CD14-positive monocyte (primary cell): ENCODE measurements around the gene PLAAT3. TPM values are rescaled to one million over a fixed set of nuclear protein-coding genes. Genes with fewer than 3 reads are reported as not detected.

Source experiments
- DNase-seq, 3 donors: peaks; one replicate each; pipeline ENCODE4 v3.0.0-alpha.2; 2011 to 2022
- H2AFZ ChIP-seq: 2 replicates; pipeline ENCODE4 v1.6.0; 2012; ENCODE audit warnings: mild to moderate bottlenecking, low read depth, low read length, inconsistent platforms; ENCODE audit not compliant: insufficient read depth, poor library complexity, severe bottlenecking
- H3K27ac ChIP-seq, 2 donors: 1 replicate in 1 of 2; 2 replicates in 1 of 2; pipeline ENCODE4 v1.5.1; 2012 to 2013; ENCODE audit warnings: low read length in 2 of 2, control low read depth in 1 of 2, inconsistent platforms in 1 of 2, low read depth in 1 of 2, mild to moderate bottlenecking in 1 of 2
- H3K27me3 ChIP-seq, 2 donors: one replicate each; pipeline versions ENCODE4 v1.6.0 to v1.6.1; 2011 to 2013; ENCODE audit warnings: low read length in 2 of 2; ENCODE audit not compliant: control insufficient read depth in 2 of 2, insufficient read depth in 2 of 2
- H3K36me3 ChIP-seq, 2 donors: replicated peaks in 1 of 2; 1 replicate in 1 of 2; 2 replicates in 1 of 2; pipeline versions ENCODE4 v1.5.1 to v1.6.1; 2012 to 2013; ENCODE audit warnings: low read length in 2 of 2, control low read depth in 1 of 2, inconsistent platforms in 1 of 2, mild to moderate bottlenecking in 1 of 2; ENCODE audit not compliant: insufficient read depth in 2 of 2, control insufficient read depth in 1 of 2
- H3K4me1 ChIP-seq, 2 donors: 1 replicate in 1 of 2; 2 replicates in 1 of 2; pipeline versions ENCODE4 v1.5.1 to v1.6.1; 2012 to 2013; ENCODE audit warnings: low read length in 2 of 2, control low read depth in 1 of 2, inconsistent platforms in 1 of 2, mild to moderate bottlenecking in 1 of 2, moderate library complexity in 1 of 2; ENCODE audit not compliant: insufficient read depth in 2 of 2, control insufficient read depth in 1 of 2
- H3K4me2 ChIP-seq: replicated peaks from 2 replicates; pipeline ENCODE3; 2012; ENCODE audit warnings: low read length, moderate library complexity, mild to moderate bottlenecking; ENCODE audit not compliant: poor library complexity, severe bottlenecking; ENCODE audit errors: extremely low read depth
- H3K4me3 ChIP-seq, 3 experiments: fragments of 200-600 bp in 1 of 3; sonication (generic) in 1 of 3; replicated peaks in 1 of 3; 1 replicate in 2 of 3; 2 replicates in 1 of 3; pipeline ENCODE4 v1.5.1; 2011 to 2013; ENCODE audit warnings: low read length in 3 of 3, mild to moderate bottlenecking in 3 of 3, control low read depth in 2 of 3, low read depth in 2 of 3, inconsistent platforms in 1 of 3, moderate library complexity in 1 of 3
- H3K79me2 ChIP-seq: 2 replicates; pipeline ENCODE4 v1.6.0; 2012; ENCODE audit warnings: mild to moderate bottlenecking, control low read depth, inconsistent platforms, low read length, moderate library complexity; ENCODE audit not compliant: insufficient read depth
- H3K9ac ChIP-seq: 2 replicates; pipeline ENCODE4 v1.6.0; 2017; ENCODE audit warnings: low read length, mild to moderate bottlenecking; ENCODE audit not compliant: insufficient read depth, poor library complexity, severe bottlenecking
- H3K9me3 ChIP-seq, 2 donors: replicated peaks in 1 of 2; 1 replicate in 1 of 2; 2 replicates in 1 of 2; pipeline versions ENCODE4 v1.5.1 to v1.6.1; 2012 to 2013; ENCODE audit warnings: low read length in 2 of 2, control low read depth in 1 of 2; ENCODE audit not compliant: control insufficient read depth in 1 of 2, insufficient read depth in 1 of 2
- H4K20me1 ChIP-seq: 2 replicates; pipeline ENCODE4 v1.6.0; 2012; ENCODE audit warnings: mild to moderate bottlenecking, low read length, control low read depth, moderate library complexity; ENCODE audit not compliant: insufficient read depth
- H3K27ac Mint-ChIP-seq, 7 donors: one replicate each; pipeline ENCODE4 v1.8.0; 2020; ENCODE audit warnings: mild to moderate bottlenecking in 7 of 7, mixed read lengths in 7 of 7, moderate library complexity in 6 of 7, inconsistent platforms in 2 of 7
- H3K27me3 Mint-ChIP-seq, 3 donors: one replicate each; pipeline ENCODE4 v1.8.0; 2021 to 2022; ENCODE audit warnings: low read depth in 3 of 3, mild to moderate bottlenecking in 3 of 3, mixed read lengths in 3 of 3, moderate library complexity in 3 of 3, inconsistent platforms in 1 of 3
- H3K36me3 Mint-ChIP-seq, 2 donors: one replicate each; pipeline ENCODE4 v1.8.0; 2020; ENCODE audit warnings: mixed read lengths in 2 of 2, inconsistent platforms in 1 of 2, mild to moderate bottlenecking in 1 of 2
- H3K4me1 Mint-ChIP-seq: one replicate; pipeline ENCODE4 v1.8.0; 2020; ENCODE audit warnings: mild to moderate bottlenecking, mixed read lengths
- H3K4me3 Mint-ChIP-seq, 2 donors: one replicate each; pipeline ENCODE4 v1.8.0; 2020; ENCODE audit warnings: mild to moderate bottlenecking in 2 of 2, mixed read lengths in 2 of 2, moderate library complexity in 1 of 2
- H3K9me3 Mint-ChIP-seq, 7 donors: one replicate each; pipeline ENCODE4 v1.8.0; 2020 to 2022; ENCODE audit warnings: mixed read lengths in 7 of 7, mild to moderate bottlenecking in 6 of 7, moderate library complexity in 6 of 7, inconsistent platforms in 2 of 7
- WGBS: methylation state at CpG from one replicate; pipeline ENCODE4 v1.1.5; 2013; ENCODE audit warnings: missing lambda C conversion rate; ENCODE audit not compliant: insufficient coverage; 5-methylcytosine and 5-hydroxymethylcytosine counted together
- intact Hi-C, 2 donors: fragments of 100-400 bp; cut with micrococcal nuclease; formaldehyde crosslinking; loops; one replicate each; pipeline versions ENCODE4 v1.15.0 to v1.15.1; 2023
- polyA plus RNA-seq, 3 donors: library from polyadenylated mRNA; depleted of rRNA in 1 of 3; unstranded in 2 of 3; stranded (reverse) in 1 of 3; fragments of 300-500 nt in 2 of 3; fragments of >200 nt in 1 of 3; fragmentation: Illumina TruSeq in 2 of 3; gene quantifications; 1 replicate in 2 of 3; 2 replicates in 1 of 3; pipeline ENCODE4 v1.2.3, GENCODE V29; 2012 to 2021
- TF ChIP-seq, protein P1 (sequence below): fragments of 200-600 bp; IDR thresholded peaks from one replicate; pipeline ENCODE4 v1.8.0; 2022; ENCODE audit warnings: antibody characterized with exemption, mild to moderate bottlenecking

Gene PLAAT3
- polyA plus RNA-seq, 3 donors = 20.2 to 67.3 (median 34.2) TPM

DNA sequence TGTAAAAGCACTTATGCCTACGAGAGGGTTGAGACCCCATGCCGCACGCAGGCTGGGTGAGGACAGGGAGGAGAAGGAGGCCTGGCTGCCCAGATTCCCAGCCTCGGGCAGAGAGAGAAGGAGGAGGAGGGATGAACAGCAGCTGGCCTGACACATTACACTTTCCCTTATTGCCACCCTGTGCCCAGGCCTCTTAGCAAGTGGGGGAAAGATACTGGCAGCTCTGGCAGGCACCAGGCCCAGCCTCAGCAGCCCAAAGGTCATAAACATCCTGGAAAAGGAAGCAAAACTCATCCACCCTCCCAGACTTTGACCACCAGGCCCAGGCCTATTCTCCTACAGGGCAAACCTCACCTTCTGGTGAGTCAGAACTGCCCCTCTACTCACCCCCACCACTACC lies 4.7 kb downstream of the PLAAT3 start:
- Histone ChIP-seq H4K20me1 (no peaks in the 10 kb centered on the region), H3K4me2 (no peak overlapping the region), H3K27ac (no peak overlapping the region), H2AFZ (no peak overlapping the region), H3K79me2 (no peaks in the 10 kb centered on the region), H3K4me1 (peaks cover 22 to 42% of the 10 kb centered on the region in 2 donors), H3K9ac (no peak overlapping the region), H3K36me3 (no peaks in the 10 kb centered on the region), H3K27me3 (peaks cover 0 to 23% of the 10 kb centered on the region in 2 donors), H3K4me3 (no peak overlapping the region), H3K9me3 (no peaks in the 10 kb centered on the region)
- TF ChIP-seq, protein P1, sequence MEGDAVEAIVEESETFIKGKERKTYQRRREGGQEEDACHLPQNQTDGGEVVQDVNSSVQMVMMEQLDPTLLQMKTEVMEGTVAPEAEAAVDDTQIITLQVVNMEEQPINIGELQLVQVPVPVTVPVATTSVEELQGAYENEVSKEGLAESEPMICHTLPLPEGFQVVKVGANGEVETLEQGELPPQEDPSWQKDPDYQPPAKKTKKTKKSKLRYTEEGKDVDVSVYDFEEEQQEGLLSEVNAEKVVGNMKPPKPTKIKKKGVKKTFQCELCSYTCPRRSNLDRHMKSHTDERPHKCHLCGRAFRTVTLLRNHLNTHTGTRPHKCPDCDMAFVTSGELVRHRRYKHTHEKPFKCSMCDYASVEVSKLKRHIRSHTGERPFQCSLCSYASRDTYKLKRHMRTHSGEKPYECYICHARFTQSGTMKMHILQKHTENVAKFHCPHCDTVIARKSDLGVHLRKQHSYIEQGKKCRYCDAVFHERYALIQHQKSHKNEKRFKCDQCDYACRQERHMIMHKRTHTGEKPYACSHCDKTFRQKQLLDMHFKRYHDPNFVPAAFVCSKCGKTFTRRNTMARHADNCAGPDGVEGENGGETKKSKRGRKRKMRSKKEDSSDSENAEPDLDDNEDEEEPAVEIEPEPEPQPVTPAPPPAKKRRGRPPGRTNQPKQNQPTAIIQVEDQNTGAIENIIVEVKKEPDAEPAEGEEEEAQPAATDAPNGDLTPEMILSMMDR = no peak
- peaks cover 8 to 14% of the 10 kb centered on the region in 2 donors for H3K36me3 Mint-ChIP-seq
- H3K4me3 Mint-ChIP-seq = no peak overlapping the region
- WGBS = no CpG with 5 or more reads among the region's 4 CpGs
- H3K27me3 Mint-ChIP-seq = peaks cover 23 to 27% (median 25%) of the 10 kb centered on the region in 3 donors
- H3K27ac Mint-ChIP-seq = peak overlapping the region in 1 of 7 donors; percentile 7
- no peak for DNase-seq
- intact Hi-C loops = no loop called here
- H3K4me1 Mint-ChIP-seq = peaks cover 37% of the 10 kb centered on the region
- H3K9me3 Mint-ChIP-seq = peaks cover 0 to 11% (median 0%) of the 10 kb centered on the region in 7 donors

DNA sequence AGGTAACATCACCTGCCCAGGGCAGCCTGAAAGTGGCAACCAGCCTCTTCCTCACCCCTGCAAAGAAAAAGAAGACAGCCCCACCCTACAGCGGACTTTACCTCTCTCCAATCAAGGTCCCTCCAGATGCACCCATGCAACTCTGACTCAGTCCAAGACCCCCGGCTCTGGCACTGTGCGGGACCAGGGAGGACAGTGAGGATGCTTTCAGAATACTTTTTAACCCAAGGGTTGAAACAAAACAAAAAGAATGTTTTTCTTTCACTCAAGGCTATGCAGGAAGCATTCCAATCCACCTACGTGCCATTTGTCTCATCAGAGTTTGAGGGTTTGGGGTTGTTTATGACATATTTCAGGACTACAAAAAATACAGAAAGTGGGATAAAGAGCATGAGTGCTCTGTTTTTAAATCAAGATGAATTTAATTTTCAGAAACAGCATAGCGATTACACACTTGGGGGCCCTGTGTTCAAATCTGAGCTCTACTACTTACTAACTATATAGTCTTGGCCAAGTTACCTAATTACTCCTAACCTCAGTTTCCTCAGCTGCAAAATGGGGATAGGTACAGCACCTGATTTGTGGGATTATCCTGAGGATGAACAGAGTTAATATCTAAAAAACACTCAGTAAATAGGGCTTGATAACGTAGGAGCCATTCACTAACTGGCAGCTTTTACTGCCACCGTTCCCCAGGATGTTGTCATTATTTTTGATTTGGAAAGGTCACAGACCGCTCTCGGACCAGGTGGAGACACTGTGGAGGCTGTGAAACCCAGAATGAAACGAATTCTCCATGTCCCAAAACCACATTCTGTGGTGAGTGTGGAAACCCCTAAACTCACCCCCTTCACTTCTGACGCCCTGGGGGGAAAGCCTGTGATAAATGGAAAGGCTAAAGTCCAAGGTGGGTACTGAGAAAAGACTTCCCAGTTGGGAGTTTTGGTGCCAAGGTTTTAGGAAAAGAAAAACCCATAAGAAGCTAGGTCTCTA lies 5.6 kb downstream of the PLAAT3 start:
- Histone ChIP-seq H3K4me3 (no peak overlapping the region), H3K4me2 (no peak overlapping the region), H3K4me1 (peaks cover 15 to 33% of the 10 kb centered on the region in 2 donors), H3K36me3 (no peaks in the 10 kb centered on the region), H4K20me1 (no peaks in the 10 kb centered on the region), H3K9ac (no peak overlapping the region), H2AFZ (no peak overlapping the region), H3K9me3 (no peaks in the 10 kb centered on the region), H3K27ac (no peak overlapping the region), H3K27me3 (peaks cover 0 to 15% of the 10 kb centered on the region in 2 donors), H3K79me2 (no peaks in the 10 kb centered on the region)
- peaks cover 18 to 19% (median 18%) of the 10 kb centered on the region in 3 donors for H3K27me3 Mint-ChIP-seq
- no peak overlapping the region for H3K4me3 Mint-ChIP-seq
- intact Hi-C loops = no loop called here
- peaks cover 8 to 14% of the 10 kb centered on the region in 2 donors for H3K36me3 Mint-ChIP-seq
- DNase-seq = no peak
- TF ChIP-seq, protein P1 = no peak
- no CpG with 5 or more reads among the region's 11 CpGs for WGBS
- H3K4me1 Mint-ChIP-seq = peaks cover 32% of the 10 kb centered on the region
- H3K9me3 Mint-ChIP-seq = peaks cover 0 to 5% (median 0%) of the 10 kb centered on the region in 7 donors
- no peak overlapping the region for H3K27ac Mint-ChIP-seq
